GM11168 (cell line): Measurements from ENCODE around the gene FERMT3.

Experiments used
- in situ Hi-C: fragments of 300-500 bp; cut with MboI; formaldehyde crosslinking; loops from one replicate; pipeline ENCODE4 v1.12.0; 2022; ENCODE audit warnings: low sequenced_read_pairs; ENCODE audit not compliant: unreplicated experiment

The FERMT3 gene

DNA sequence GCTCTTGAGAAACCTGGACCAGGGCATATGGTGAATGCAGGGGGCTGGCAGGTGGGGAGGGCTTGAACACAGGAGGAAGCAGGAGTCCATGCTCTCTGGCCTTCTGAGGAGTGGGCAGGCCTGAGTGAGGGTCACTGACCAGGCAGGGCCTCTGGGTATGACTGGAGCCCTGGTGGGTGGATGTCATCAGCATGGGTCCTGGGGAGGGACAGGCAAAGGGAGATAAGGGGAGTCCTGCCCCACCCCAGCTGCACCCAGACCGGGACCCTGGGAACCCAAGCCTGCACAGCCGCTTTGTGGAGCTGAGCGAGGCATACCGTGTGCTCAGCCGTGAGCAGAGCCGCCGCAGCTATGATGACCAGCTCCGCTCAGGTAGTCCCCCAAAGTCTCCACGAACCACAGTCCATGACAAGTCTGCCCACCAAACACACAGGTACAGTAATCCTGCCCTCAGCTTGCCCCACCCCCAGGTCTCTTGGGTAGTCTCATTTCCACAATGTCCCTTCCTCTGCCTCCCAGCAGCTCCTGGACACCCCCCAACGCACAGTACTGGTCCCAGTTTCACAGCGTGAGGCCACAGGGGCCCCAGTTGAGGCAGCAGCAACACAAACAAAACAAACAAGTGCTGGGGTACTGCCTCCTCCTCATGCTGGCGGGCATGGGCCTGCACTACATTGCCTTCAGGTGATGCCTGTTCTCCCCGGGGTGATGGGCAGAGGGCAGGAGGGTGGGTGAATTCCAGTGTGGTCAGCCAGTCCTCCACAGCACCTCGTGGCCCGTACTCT lies 25.9 kb downstream of the FERMT3 start:
- in situ Hi-C loops, result no loop called here

DNA sequence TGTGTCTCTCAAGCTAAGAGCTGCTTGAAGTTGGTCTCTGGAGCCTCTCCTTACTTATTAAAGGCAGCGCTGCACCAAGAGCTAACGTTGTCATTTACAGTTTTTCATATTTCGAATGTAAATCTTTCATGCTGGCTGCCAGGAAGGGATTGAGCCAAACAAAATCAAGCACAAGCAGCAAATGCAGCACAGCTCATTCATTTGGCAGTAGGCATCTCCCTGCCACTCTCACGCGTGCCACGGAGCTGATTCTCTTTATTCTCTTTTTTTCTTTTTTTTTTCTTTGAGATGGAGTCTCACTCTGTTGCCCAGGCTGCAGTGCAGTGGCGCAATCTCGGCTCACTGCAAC lies 26.4 kb downstream of the FERMT3 start:
- in situ Hi-C loops, result no loop called here

DNA sequence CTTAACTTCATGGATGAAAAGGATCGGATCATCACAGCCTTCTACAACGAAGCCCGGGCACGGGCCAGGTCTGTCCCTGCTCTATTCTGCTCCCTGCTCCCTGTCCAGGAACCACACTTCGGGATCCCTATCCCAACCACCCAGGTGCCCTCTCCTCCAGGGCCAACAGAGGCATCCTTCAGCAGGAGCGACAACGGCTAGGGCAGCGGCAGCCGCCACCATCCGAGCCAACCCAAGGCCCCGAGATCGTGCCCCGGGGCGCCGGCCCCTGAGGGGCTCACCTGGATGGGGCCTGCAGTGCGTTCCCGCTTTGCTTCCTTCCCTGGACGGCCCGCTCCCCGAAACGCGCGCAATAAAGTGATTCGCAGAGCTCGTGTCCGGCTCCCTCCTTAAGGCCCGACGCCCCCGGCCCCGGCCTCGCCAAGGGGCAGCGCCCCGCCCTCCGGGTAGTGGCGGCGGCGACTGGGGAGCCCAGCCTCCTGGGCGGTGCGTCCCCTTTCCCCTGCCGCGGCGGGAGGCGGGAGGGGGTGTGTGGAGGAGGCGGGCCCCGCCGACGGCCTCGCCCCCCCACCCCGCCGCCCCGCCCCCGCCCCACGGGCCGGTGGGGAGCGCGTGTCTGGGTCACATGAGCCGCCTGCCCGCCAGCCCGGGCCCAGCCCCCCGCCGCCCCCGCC lies 27.5 kb downstream of the FERMT3 start, which contains the start of gene VEGFB:
TSS of gene VEGFB (plus strand) at position 672 of the 674 bp plus-strand sequence. CDS start 250 bp downstream, outside the sequence.
- in situ Hi-C loops, result no loop called here

DNA sequence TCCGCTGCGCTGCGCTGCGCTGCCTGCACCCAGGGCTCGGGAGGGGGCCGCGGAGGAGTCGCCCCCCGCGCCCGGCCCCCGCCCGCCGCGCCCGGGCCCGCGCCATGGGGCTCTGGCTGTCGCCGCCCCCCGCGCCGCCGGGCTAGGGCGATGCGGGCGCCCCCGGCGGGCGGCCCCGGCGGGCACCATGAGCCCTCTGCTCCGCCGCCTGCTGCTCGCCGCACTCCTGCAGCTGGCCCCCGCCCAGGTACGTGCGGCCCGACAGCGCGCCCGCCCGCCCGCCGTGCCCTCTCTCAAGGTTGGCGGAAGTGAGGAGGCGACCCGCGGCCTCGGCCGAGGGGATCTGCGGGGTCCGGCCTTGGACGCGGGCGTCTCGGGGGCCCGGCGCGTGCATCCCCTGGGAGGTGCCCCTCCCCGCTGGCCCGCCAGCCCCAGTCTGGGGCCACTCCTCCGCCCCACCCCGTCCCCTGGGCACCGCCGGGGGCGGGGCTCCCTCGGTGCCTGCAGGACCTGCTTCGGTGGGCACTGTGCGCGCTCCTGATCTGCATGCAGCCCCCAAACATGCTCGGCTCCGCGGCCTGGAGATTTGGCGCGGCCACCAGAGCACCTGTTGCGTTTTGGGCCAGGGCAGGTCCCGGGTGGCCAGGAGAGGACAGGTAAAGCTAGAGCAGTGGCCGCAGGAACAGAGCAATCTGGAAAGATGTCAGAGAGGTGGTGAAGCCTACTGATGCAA lies 28.3 kb downstream of the FERMT3 start:
- in situ Hi-C loops, result no loop called here

DNA sequence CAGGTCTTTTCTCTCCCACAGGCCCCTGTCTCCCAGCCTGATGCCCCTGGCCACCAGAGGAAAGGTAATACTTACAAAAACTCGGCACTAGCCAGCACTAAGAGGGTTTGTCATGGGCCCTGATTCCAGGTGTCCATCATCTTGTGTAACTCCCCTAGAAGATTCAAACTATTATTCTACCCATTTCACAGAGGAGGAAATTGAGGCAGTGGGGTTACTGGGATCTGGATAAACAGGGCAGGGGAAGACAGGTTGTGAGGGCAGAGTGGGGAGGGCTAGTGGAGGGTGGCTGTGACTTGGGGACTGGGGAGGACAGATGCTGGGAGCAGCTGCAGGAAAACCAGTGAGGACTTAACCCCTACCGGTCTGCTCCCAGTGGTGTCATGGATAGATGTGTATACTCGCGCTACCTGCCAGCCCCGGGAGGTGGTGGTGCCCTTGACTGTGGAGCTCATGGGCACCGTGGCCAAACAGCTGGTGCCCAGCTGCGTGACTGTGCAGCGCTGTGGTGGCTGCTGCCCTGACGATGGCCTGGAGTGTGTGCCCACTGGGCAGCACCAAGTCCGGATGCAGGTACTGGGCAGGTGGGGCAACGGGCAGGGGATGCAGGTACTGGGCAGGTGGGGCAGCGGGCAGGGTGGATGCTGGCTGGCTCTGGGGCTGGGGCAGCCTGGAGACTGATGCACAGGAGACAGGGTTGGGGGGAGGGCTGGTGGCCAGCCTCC lies 29.1 kb downstream of the FERMT3 start:
- in situ Hi-C loops, result no loop called here

DNA sequence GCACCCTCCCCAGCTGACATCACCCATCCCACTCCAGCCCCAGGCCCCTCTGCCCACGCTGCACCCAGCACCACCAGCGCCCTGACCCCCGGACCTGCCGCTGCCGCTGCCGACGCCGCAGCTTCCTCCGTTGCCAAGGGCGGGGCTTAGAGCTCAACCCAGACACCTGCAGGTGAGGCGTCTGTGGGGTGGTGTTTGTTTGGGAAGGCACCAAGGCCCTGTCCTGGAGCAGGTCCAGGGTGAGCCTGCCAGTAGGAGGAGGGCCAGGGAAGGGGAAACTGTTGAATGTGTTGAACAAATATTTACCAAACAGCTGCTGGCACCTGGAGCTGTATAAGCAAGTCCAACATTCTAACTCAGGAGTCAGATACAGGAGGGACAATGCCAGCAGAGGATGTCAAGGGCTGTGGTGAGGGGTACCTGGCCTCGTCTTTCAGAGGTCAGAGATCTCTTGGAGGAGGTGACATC lies 31.0 kb downstream of the FERMT3 start:
- in situ Hi-C loops, result no loop called here

DNA sequence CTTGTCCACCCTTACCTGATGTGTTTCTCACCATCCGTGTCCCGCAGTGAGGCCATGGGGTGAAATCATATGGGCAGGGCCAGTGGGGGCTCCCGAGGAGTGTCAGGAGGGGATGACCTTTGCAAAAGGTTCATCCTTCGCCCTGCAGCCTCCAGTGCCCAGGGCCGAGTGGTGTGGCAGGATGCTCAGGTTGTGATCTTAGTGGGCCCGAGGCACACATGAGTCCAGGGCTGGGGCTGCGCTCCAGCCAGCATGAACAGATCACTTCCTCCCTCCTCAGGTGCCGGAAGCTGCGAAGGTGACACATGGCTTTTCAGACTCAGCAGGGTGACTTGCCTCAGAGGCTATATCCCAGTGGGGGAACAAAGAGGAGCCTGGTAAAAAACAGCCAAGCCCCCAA lies 31.6 kb downstream of the FERMT3 start:
- in situ Hi-C loops, result no loop called here

DNA sequence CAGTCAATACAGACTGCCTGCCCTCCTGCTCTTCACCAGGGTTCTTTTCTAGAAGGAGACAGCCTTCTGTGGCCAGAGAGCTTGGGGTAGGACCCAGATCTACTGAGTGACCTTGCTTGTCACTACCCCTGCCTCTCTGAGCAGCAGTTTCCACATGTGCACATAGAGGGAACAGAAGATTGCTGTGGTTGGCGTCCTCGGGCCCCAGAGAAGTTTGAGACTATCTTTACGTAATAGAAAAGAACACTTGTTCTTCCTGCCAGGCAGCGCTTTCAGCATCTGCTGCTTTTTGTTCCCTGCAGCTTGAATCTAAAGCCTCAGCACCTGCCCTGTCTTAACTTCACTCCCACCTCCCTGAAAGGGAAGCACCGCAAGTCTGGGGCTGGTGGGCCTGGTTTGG lies 32.5 kb downstream of the FERMT3 start:
- in situ Hi-C loops, result no loop called here

DNA sequence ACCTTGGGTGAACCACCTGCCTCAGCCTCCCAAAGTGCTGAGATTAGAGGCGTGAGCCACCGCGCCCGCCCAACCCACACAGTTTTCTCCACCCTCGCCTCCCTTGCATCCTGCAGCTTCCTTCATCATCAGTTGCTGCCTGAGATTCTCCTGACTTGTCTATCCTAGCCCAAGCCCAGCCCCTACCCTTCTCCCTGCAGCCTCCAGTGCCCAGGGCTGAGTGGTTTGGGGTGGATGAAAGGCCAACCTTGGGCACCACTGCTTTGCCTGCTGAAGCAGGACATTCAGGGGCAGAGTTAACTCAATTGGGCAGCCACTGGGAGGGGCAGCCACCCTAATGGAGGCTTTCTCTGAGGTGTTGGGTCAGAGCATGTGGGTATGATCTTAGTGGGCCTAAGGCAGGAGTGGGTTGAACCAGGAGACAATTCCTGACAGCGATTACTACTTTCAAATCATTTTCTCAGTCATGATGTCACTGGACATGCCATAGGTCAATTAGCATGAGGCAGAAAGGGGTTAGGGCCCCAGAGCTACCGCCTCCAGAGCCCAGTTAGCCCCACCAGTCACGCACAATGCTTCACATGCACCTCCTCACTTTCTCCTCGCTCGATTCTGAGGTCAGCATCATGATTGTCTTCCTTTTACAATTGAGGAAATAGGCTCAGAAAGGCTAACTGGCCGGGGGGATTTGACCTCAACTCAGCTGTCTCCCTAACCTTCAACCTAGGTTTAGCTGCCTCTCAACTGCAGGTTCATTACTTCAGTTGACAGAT lies 33.3 kb downstream of the FERMT3 start:
- in situ Hi-C loops, result no loop called here

DNA sequence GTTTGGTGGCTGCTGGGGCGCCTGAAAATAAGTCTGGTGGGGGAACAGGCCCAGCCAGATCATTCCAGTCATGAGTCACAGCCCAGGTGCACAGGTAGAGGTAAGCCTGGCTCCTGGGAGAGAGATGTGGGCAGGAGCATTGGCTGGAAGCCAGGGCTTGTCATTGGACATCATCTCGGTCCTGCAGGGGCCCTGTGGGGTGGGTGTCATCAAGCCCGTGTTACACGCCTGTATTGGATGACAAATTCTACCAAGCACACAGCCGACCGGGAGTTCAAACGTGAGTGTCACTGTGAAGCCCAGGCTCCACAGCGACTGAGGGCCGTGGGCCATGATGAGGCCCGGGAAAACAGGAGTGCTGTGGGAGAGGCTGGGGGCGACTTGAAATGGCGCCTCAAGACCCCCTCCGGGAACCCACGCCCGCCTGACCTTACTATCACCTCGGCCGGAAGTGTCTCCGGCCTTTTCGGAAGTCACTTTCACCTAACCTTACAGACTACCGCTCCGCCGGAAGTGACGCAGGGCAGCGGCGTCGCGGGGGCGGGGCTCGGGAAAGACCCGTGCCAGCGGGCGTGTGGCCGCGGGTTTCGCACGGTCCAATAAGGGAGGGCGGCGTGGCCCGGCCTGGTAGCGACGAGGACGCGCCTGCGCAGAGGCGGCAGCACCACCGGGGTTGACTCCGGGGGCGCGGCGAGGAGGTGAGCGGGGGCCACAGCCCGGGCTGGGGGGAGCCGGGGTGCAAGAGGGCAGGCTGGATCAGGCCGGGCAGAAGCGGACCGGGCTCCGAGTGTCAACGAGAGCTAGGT lies 34.1 kb downstream of the FERMT3 start, which contains the start of gene FKBP2:
TSS of gene FKBP2 (plus strand) at position 661 of the 806 bp plus-strand sequence. CDS start 1,293 bp downstream, outside the sequence.
- in situ Hi-C loops, result no loop called here

DNA sequence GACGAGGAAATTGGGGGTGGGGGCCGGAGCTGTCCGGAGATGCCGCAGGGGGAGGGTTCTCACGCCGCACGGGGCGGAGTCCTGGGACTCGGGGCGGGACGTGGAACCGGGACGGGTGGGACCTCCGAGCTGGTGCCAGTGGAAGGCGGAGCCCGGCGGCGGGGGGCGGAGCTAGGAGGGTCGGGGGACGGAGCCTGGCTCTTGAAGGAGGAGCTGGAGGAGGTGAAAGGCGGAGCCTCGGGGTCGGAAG lies 34.6 kb downstream of the FERMT3 start:
- in situ Hi-C loops, result no loop called here

DNA sequence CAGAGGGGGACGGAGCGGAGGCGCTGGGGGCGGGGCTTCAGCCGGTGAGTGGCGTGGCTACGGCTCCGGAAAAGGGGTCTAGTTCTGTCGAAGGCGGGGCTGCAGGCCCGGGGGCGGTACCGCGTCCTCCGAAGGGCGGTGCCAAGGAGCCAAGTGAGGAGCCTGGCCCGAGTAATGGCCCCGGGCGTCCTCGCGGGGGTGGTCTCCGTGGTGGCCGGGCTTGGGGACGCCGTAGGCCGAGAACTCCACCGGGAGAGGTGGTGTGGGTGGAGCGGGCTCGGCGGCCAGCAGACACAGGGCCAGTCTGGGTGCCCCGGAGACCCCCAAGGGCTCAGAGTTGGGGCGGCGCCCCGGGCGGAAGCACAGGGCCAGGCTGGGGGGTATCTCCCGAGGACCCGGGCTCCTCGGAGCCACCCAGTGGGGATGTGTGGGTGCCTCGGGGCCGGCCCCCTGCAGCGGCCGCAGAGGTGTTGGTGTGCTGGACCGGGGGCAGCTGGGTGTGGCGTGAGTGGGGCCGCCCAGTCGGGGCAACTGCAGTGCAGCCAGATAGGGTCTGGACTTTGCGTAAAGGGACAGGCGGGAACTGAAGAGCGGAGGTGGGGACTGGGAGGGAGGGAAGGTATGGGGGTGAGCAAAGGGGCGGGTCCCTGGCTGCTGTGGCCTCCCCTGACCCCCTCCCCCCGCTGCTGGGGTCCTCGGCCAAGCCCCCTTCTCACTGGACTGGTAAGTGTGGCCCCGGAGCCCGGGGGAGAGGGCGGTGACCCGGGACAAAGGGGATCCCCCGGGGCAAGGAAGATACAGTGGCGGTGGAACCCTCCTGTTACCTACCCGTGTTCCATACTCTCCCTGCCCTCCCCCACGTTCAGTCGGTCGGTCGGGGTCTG lies 35.2 kb downstream of the FERMT3 start:
- in situ Hi-C loops, result no loop called here

DNA sequence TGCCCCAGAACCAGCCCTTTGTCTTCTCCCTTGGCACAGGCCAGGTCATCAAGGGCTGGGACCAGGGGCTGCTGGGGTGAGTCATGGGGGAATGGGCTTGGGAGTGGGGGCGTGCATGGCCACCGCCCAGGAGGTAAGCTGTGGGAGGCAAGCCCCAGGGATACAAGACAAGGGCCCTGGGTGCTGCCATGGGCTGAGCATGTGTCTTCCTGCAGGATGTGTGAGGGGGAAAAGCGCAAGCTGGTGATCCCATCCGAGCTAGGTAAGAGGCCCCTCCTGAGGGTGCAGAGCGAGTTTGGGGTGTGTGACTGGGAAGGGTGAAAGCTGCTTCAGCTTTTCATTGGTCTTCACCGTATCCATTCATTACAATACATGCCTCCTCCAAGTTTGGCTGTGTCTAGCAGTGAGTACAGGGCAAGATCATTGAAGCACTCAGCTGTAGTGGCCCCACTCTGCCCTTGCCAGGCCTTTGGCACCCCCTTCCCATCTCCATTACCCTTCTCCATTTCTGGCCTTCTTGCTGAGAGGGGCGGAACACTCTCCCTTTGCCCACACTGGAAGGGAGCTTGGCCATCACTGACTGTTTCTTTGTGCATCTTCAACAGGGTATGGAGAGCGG lies 36.8 kb downstream of the FERMT3 start:
- in situ Hi-C loops, result no loop called here

DNA sequence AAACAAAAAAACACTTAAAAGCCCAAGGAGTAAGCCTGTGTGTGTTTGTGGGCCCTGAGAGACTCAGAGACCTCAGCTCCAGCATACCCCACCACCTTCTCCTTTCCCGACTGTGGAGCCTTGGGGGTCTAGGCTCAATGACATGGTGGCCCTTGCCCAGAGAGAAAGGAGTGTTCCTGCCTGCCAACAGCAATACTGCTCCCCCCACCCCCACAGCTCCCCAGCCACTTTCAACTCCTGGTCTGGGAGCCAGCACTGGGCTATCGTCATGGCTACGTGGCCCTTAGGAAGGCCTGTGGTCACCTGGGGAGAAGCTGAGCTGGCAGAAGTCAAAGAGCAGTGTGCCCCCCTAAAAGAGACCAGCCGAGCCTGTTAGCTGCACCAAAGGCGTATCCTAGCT lies 37.6 kb downstream of the FERMT3 start:
- in situ Hi-C loops, result no loop called here

DNA sequence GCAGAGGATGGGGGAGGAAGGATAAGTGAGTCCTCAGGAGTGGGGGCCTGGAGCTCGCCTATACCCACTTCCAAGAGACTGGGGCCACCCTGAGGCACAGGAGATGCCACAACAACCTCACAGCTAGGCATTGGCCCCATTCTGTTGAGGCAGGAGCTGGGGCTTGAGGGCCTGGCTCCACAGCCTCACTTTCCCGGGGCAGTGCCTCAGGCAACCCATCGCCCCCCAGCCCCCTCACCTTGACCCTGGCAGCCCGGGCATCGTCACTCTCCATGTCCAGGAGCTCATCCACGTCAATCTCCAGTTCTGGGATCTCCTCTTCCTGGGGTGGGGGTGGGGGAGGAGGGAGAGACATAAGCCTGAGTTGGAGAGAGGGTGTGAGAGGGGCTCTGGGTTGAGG lies 38.4 kb downstream of the FERMT3 start:
- in situ Hi-C loops, result no loop called here

DNA sequence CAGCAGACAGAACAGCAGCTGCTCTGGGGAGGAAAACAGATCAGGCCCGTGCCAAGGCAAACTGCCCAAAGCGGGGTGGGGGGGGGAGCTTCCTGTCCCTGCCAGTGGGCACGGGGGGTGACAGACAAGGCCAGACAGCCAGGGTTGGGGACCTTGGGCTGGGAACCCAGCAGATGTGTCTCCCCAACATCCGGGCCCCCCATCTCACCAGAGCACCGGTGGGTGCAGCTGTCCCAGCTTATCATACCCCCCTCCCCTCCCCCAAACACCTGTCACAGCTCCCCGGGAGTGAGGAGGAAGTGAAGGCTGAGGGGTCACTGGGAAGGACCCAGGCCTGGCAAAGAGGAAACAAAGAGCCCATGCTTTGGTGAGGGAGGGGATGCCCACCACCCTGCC lies 38.9 kb downstream of the FERMT3 start:
- in situ Hi-C loops, result no loop called here

DNA sequence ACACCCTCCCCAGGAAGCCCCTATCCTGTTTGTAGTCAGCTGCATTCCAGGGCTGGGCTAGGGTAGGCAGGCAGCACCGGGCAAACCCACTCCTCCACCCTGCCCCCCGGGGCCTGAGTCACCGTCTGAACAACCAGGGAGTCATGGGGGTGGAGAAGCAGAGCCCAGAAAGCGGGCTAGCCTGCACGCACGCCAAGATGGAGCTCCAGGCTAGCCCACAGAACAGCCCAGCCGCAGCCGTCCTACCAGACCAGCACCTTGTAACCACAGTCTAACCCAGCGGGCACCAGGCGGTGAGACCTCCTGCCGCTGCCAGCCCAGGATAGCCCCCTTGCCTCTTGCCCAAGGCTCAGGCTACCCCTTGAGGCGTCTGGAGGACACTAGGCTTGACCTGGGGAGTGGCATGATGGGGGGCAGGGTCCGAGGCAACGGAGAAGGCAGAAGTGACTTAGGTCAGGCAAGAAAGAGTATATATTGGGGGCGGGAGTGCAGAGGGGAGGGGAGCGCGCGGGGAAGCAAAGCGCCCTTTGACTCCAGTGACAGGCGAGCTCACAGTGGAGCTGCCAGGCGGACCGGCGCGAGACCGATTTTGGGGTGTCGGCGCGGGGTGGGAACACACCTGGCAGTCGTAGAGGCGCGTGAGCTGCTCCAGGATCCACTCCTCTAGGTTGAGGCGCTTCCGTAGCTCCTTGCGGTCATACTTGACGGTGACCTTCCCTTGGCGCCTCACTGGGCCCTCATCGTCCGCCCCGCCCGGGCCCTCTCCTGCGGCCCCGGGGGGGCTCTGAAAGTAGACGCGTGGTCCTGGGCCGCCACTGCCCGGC lies 39.5 kb downstream of the FERMT3 start:
- in situ Hi-C loops, result no loop called here
